A549 treated with Hydrocortisone at 1 μM for 4 hours (cell line): ENCODE results near the gene RAB22A. TPM values are rescaled to one million over a fixed set of nuclear protein-coding genes. Genes with fewer than 3 reads are reported as not detected.

Source experiments
- total RNA-seq: library from RNA; stranded (reverse); fragments of 200-300 nt; extraction: Qiagen RNA extraction; gene quantifications from 5 replicates; pipeline ENCODE4 v1.2.3, GENCODE V29; 2022

Gene RAB22A, protein sequence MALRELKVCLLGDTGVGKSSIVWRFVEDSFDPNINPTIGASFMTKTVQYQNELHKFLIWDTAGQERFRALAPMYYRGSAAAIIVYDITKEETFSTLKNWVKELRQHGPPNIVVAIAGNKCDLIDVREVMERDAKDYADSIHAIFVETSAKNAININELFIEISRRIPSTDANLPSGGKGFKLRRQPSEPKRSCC
- 9.2 to 11.5 TPM (median 10.4 TPM) in 5 replicates for total RNA-seq

GRCh38 chr20:58309591-58310290 lies at the start of gene RAB22A:
RAB22A (plus strand) TSS chr20:58309715; CDS start chr20:58309977, 262 bp downstream.

GRCh38 chr20:58388882-58389323 lies 79.4 kb downstream of the RAB22A start, which contains the start of gene VAPB:
VAPB (plus strand) TSS chr20:58389229; CDS start chr20:58389460, 231 bp downstream.

Other genes starting within 250 kb of the RAB22A start
- not detected in 5 replicates for gene ANKRD60, start 81.1 kb upstream of the RAB22A start, total RNA-seq
- gene VAPB, start 79.5 kb downstream of the RAB22A start, total RNA-seq = 49.7 to 52.9 TPM (median 52.0 TPM) in 5 replicates
- gene APCDD1L, start 205.7 kb downstream of the RAB22A start, total RNA-seq = 0.05 to 0.14 TPM (median 0.06 TPM) in 4 of 5 replicates, not detected in the other